GM23338 (cell line): ENCODE measurements around the gene PITRM1.

ENCODE experiments used
- CREB1 ChIP-seq: fragments of 250-450 bp; sonication (Bioruptor Pico); IDR thresholded peaks from 2 replicates; pipeline ENCODE4 v1.5.0; 2020; ENCODE audit warnings: low read depth, mild to moderate bottlenecking, moderate library complexity
- CTCF ChIP-seq, 2 experiments: fragments of 200-600 bp in 1 of 2; sonication (generic) in 1 of 2; conservative IDR thresholded peaks; 2 replicates each; pipeline versions ENCODE4 v1.5.1 to v1.6.1; 2016 to 2017; ENCODE audit warnings: antibody characterized with exemption in 2 of 2, low read depth in 2 of 2, mild to moderate bottlenecking in 2 of 2, moderate library complexity in 1 of 2
- EZH2 ChIP-seq: fragments of 200-600 bp; sonication (generic); IDR thresholded peaks from one replicate; pipeline ENCODE4 v1.8.0; 2017; ENCODE audit warnings: antibody characterized with exemption, mild to moderate bottlenecking, low read depth; ENCODE audit not compliant: unreplicated experiment
- EZH2phosphoT487 ChIP-seq: fragments of 200-600 bp; sonication (generic); IDR thresholded peaks from one replicate; pipeline ENCODE4 v1.8.1; 2018; ENCODE audit warnings: antibody characterized with exemption; ENCODE audit not compliant: unreplicated experiment
- JUNB ChIP-seq: IDR thresholded peaks from one replicate; pipeline ENCODE4 v1.6.1; 2016; ENCODE audit warnings: antibody characterized with exemption; ENCODE audit not compliant: unreplicated experiment
- NANOG ChIP-seq: IDR thresholded peaks from 2 replicates; pipeline ENCODE4 v1.6.1; 2016; ENCODE audit warnings: antibody characterized with exemption, borderline replicate concordance
- POLR2AphosphoS5 ChIP-seq: IDR thresholded peaks from 2 replicates; pipeline ENCODE4 v1.6.1; 2016; ENCODE audit warnings: antibody characterized with exemption, low read depth
- STAT1 ChIP-seq: IDR thresholded peaks from one replicate; pipeline ENCODE4 v1.6.1; 2016; ENCODE audit warnings: antibody characterized with exemption; ENCODE audit not compliant: unreplicated experiment
- TF ChIP-seq, protein P1 (sequence below): IDR thresholded peaks from one replicate; pipeline ENCODE4 v1.6.1; 2018; ENCODE audit warnings: antibody characterized with exemption; ENCODE audit not compliant: unreplicated experiment
- TF ChIP-seq, protein P2 (sequence below): IDR thresholded peaks from 2 replicates; pipeline ENCODE4 v1.6.1; 2016; ENCODE audit warnings: antibody characterized with exemption

- TF ChIP-seq EZH2 (no peak), CTCF (conservative IDR thresholded peaks at IDR 0.05; ENCODE audit: low read depth in 2 of 2) (no peak), POLR2AphosphoS5 (no peak), CREB1 (CRISPR knock-in tag) (no peak), EZH2phosphoT487 (no peak), JUNB (no peak), NANOG (no peak), STAT1 (no peak)
- TF ChIP-seq, protein P1, sequence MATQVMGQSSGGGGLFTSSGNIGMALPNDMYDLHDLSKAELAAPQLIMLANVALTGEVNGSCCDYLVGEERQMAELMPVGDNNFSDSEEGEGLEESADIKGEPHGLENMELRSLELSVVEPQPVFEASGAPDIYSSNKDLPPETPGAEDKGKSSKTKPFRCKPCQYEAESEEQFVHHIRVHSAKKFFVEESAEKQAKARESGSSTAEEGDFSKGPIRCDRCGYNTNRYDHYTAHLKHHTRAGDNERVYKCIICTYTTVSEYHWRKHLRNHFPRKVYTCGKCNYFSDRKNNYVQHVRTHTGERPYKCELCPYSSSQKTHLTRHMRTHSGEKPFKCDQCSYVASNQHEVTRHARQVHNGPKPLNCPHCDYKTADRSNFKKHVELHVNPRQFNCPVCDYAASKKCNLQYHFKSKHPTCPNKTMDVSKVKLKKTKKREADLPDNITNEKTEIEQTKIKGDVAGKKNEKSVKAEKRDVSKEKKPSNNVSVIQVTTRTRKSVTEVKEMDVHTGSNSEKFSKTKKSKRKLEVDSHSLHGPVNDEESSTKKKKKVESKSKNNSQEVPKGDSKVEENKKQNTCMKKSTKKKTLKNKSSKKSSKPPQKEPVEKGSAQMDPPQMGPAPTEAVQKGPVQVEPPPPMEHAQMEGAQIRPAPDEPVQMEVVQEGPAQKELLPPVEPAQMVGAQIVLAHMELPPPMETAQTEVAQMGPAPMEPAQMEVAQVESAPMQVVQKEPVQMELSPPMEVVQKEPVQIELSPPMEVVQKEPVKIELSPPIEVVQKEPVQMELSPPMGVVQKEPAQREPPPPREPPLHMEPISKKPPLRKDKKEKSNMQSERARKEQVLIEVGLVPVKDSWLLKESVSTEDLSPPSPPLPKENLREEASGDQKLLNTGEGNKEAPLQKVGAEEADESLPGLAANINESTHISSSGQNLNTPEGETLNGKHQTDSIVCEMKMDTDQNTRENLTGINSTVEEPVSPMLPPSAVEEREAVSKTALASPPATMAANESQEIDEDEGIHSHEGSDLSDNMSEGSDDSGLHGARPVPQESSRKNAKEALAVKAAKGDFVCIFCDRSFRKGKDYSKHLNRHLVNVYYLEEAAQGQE: no peak
- TF ChIP-seq, protein P2, sequence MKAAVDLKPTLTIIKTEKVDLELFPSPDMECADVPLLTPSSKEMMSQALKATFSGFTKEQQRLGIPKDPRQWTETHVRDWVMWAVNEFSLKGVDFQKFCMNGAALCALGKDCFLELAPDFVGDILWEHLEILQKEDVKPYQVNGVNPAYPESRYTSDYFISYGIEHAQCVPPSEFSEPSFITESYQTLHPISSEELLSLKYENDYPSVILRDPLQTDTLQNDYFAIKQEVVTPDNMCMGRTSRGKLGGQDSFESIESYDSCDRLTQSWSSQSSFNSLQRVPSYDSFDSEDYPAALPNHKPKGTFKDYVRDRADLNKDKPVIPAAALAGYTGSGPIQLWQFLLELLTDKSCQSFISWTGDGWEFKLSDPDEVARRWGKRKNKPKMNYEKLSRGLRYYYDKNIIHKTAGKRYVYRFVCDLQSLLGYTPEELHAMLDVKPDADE: no peak
Observed at GRCh38 chr10:3105905-3106304, 66.7 kb downstream of the PITRM1 start.
